NCI-H2171 (cell line): ENCODE data around the gene CRK.
A peak's percentile ranks its signal among the peaks of the same experiment; 100 is the strongest.

Source experiments
- DNase-seq: peaks from one replicate; lab custom pipeline; 2025; lab: John Stamatoyannopoulos, UW

CRK gene

DNA sequence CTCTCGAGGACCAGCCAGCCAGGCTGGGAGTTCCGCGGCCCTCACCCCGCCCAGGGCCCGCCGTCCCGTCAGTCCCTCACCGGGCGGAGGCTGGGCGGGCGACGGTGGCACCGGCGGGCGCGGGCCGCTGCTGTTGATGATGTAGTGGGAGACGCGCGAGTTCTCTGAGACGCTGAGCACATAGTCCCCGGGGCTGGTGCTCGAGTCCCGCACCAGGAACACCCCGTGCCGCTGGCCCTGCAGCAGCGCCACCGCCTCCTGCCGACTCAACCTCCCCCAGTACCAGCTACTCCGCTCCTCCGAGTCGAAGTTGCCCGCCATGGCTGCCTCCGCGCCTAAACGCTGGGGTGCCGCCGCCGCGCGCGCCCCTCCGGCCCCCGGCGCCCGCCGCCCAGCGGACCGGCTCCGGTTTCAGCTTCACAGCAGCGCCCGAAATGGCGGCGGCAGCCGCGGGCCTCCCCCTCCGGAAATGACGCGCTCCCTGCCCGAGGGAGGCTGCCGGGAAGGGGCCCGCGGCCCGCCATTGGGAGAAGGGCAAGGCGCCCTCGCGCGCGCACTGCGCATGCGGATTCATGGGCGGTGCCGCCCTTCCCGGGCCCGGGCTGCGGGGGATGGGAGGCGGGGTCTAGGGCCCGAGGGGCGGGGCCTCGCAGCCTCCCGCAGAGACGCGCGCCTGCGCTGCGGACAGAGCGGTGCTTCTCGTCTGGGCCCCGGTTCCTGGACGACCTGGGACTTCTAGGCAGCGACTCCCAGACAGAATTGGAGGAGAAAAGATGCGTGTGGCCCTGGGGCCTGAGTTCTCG, at the start of gene CRK:
Gene CRK (minus strand): TSS at position 436 of the 803 bp plus-strand sequence. CDS start 115 bp downstream, at position 321.
- peak; percentile 94 for DNase-seq

GRCh38 chr17:1505586-1505985, 49.6 kb upstream of the CRK start:
- no peak for DNase-seq

DNA sequence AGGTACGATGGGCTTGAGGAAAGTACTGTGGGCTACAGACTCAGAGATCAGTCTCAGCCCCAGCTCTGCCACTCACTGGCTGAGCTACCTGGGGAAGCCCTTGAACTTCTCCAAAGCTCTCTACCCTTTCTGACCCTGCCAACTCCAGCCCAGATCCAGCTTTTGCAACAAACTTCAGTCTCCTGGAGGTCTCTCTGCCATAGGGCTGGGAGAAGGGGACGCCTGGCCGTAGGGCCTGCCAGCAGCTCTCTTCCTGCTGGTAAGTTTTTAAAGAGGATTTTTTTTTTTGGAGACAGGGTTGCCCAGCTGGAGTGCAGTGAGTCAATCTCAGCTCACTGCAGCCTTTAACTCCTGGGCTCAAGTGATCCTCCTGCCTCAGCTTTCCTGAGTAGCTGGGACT, 48.8 kb upstream of the CRK start:
- no peak for DNase-seq

- DNase-seq, result no peak
Observed at GRCh38 chr17:1503699-1504098, 47.7 kb upstream of the CRK start.

GRCh38 chr17:1498869-1499268, 42.8 kb upstream of the CRK start:
- DNase-seq, result no peak

GRCh38 chr17:1498233-1498632, 42.2 kb upstream of the CRK start:
- DNase-seq, result no peak

- DNase-seq, result no peak
Observed at GRCh38 chr17:1497831-1498230, 41.8 kb upstream of the CRK start.

DNA sequence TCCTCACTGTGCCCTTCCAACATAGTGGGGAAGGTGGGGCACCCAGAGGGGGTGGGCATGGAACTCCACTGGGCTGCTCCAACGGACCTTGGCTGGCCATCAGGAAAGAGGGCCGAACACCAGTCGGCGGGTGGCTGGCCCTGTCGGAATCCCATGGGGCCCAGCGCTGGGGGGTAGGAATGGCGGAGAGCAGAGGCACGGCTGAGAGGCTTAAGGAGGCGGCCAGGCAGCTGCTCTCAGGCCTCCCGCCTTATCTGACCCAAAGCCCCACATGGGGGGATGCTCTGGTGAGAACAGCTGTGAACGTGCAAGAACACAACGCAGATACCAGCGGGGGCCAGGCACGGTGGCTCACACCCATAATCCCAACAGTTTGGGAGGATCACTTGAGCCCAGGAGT, 40.8 kb upstream of the CRK start:
- DNase-seq, result no peak

DNA sequence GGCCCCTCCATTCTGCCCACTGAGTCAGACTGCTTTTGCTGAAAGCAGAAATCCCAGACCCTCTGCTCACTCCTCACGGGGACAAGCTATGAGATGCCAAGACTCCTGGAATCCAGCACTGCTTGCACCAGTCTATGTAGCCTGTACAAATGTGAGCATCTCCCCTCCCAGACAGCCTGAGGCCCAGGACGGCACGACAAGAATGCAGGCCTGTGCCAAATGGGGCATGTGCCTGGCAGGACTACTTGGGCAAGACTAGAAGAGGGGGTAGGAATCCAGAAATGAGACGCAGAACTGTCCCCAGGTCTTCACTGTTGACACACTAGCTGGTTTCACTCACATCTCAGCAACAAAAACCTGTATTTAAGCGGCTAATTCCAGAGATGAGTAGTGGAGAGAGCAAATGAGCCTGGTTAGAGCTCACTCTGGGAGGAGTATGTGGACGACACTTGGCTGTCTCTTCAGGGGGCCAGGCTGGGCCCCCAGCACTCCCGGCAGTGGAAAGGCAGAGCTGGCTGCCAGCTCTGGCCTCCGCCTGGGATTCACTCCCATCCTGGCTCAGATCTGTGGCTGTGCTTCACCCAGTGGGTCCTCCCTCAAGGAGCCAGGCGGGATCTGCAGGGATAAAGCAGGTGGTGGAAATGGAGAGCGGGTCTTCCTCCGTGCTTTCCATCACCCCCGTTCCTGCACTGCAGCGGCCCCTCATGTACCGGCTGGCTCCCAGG, 39.4 kb upstream of the CRK start:
- no peak for DNase-seq

GRCh38 chr17:1494736-1495253, 38.8 kb upstream of the CRK start:
- no peak for DNase-seq

- DNase-seq, result no peak
Observed at GRCh38 chr17:1494203-1494602, 38.2 kb upstream of the CRK start.

- DNase-seq, result no peak
Observed at GRCh38 chr17:1493291-1493980, 37.4 kb upstream of the CRK start.

DNA sequence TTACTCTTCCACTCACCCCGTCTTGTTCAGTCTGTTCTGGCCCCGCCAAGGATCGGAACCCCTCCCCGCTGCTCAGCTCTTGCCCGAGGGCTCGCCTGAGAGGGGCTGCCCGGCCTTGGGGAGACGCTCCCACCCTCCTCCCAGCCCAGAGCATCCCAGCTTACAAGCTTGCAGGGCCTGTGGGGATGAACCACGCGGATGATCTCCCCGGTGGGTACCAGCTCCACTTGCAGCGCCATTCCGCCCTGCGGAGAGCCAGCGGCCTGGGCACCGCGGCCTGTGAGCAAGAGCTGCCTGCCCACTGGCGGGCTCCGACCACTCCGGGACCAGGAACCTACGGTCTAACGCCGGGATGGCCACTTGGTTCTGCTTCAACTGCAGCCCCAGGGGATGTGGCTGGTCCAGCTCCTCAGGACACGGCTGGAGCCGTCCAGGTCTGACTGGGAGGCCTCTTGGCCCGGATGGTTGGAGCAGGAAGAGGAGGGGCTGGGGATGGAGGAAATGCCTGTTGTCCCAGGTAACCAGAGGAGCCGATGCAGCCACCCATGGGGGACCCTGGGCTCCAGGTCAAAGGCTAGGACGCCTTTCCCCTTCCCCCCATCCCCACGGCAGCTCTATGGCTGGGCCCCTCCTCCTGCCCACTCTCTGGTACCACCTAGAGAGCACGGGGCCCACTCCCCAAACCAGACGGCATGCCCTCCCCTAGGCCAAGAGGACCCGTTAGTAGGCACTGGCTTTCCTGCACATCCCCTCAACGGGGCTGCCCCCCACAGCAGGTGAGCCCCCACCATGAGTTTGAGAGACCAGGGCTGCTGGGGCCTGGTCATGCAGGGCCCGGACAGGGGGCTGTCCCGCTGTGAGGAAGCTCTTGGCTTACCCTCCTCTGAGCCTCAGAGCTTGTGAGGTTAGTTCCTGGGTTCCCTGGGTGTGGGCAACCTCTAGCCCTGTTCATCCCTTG, 36.5 kb upstream of the CRK start, which contains the start of gene MYO1C:
Gene MYO1C (minus strand): TSS at position 438 of the 958 bp plus-strand sequence. CDS start 199 bp downstream, at position 239.
- DNase-seq, result no peak

GRCh38 chr17:1491443-1492248, 35.6 kb upstream of the CRK start:
- peak; percentile 7 for DNase-seq

GRCh38 chr17:1490643-1491442, 34.8 kb upstream of the CRK start:
- peak; percentile 64 for DNase-seq

- no peak for DNase-seq
Observed at GRCh38 chr17:1488826-1489270, 32.8 kb upstream of the CRK start.

- DNase-seq, result peak; percentile 69
Observed at GRCh38 chr17:1487939-1488825, 32.1 kb upstream of the CRK start.
